Measurements from ENCODE around the gene ZNF275.

ZNF275 gene

GRCh38 chrX:153392642-153393321 lies 58.8 kb downstream of the ZNF275 start:
- FAIRE-seq (no peak), DNase-seq (ENCODE audit: insufficient read length, low spot score) (no peak)
- TF ChIP-seq, protein P1, sequence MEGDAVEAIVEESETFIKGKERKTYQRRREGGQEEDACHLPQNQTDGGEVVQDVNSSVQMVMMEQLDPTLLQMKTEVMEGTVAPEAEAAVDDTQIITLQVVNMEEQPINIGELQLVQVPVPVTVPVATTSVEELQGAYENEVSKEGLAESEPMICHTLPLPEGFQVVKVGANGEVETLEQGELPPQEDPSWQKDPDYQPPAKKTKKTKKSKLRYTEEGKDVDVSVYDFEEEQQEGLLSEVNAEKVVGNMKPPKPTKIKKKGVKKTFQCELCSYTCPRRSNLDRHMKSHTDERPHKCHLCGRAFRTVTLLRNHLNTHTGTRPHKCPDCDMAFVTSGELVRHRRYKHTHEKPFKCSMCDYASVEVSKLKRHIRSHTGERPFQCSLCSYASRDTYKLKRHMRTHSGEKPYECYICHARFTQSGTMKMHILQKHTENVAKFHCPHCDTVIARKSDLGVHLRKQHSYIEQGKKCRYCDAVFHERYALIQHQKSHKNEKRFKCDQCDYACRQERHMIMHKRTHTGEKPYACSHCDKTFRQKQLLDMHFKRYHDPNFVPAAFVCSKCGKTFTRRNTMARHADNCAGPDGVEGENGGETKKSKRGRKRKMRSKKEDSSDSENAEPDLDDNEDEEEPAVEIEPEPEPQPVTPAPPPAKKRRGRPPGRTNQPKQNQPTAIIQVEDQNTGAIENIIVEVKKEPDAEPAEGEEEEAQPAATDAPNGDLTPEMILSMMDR (IDR thresholded peaks at IDR 0.05; ENCODE audit: insufficient read depth, missing control alignments) = no peak

- FAIRE-seq = no peak
- TF ChIP-seq, protein P1 (IDR thresholded peaks at IDR 0.05; ENCODE audit: insufficient read depth, missing control alignments) = no peak
- DNase-seq (ENCODE audit: insufficient read length, low spot score) = no peak
Observed at GRCh38 chrX:153394612-153395011, 60.7 kb downstream of the ZNF275 start.

DNA sequence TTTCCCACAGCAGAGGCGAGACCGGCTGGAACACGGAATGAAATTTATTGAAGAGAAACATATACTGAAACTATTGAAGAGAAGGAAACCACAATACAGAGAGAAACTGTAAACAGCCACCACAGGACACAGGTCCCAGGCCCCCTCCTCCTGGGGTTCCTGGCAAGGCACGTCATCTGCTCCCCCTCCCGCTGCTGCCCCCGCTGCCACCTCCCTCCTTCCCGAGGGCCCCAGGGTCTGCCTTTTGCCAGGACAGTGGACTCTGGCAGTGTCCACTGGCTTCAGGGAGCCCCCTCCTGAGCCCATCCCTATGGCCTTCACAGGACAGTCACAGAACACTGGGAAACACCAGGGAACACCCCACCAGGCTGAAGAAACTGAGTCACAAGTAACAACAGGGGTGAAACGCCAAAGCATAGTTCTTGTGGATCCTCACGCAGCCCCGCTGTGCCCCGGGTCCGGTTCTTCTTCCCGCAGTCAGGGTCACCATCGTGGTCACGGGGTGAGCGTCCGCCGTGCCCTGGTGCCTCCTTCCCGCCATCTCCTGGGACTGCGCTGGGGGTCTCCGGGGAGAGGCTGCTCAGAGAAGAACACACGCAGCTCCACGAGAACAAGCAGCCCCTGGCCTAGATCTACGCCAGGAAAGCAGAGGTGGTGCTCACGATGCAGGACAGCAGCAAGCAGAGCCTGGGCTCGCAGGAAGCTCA lies 61.8 kb downstream of the ZNF275 start:
- TF ChIP-seq, protein P1 (IDR thresholded peaks at IDR 0.05; ENCODE audit: insufficient read depth, missing control alignments) = no peak
- FAIRE-seq = no peak

GRCh38 chrX:153396320-153397195 lies 62.6 kb downstream of the ZNF275 start:
- FAIRE-seq (no peak), DNase-seq (ENCODE audit: insufficient read length, low spot score) (no peak)
- TF ChIP-seq, protein P1 (IDR thresholded peaks at IDR 0.05; ENCODE audit: insufficient read depth, missing control alignments) = no peak

More for the DNA sequence above, 61.8 kb downstream of the ZNF275 start:
- no peak for DNase-seq (ENCODE audit: insufficient read length, low spot score)

DNA sequence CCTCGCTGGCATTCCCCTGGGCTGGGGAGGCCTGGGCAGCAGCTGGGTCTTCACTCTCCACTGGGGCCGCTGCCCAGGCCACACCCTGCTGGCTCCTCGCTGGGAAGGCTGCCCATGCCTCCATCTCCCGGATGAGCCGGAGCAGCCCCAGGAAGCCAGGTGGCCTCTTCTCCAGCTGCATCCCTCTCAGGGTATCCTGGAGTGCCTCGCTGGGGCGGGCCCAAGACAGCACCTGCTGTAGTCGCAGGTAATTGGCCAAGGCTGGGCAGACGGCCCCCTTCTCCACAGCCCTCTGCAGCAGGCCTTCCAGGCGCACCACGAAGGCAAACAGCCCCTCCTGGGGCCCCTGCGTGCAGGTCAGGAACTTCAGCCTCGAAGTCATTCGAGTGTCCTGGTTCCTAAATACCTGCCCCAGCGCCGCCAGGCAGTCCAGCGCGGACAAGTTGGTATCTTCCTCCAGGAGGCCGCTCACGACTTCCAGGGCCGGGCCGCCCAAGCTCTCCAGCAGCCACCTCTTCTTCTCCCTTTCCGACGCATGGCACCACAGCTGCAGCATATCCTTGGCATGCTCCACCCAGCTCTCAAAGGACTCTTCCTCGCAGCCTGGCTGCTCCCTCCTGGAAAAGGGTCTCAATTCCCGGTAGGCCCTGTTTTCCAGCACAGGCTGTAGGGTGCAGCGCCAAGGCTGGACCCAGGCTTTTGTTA lies 63.5 kb downstream of the ZNF275 start:
- no peak for FAIRE-seq
- DNase-seq (ENCODE audit: insufficient read length, low spot score) = no peak
- TF ChIP-seq, protein P1 (IDR thresholded peaks at IDR 0.05; ENCODE audit: insufficient read depth, missing control alignments) = no peak

DNA sequence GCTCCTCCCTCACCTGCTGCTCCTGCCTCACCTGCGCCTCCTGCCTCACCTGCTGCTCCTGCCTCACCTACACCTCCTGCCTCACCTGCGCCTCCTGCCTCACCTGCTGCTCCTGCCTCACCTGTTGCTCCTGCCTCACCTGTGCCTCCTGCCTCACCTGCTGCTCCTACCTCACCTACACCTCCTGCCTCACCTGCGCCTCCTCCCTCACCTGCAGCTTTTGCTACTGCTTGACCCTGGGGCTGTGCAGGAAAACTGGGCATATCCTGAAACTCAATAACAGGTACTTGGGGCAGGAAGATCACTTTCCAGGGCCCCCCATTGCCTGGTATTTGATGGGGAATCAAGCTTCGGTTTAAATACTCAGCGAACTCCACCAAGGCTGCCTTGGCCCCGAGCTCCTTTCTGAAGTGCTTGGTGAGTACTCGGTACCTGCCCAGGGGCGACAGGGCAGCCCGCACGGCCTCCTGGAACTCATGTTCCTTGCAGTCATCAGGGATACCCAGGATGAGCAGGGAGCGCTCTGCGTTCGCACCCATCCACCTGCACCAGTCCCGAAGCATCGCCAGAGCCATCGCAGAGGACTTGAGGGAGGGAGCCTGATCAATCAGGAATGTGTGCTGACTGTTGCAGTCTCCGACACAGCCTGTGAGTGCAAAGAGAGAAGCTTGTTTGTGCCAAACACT lies 64.5 kb downstream of the ZNF275 start:
- FAIRE-seq = no peak
- TF ChIP-seq, protein P1 (IDR thresholded peaks at IDR 0.05; ENCODE audit: insufficient read depth, missing control alignments) = no peak

More for the DNA sequence above, 64.5 kb downstream of the ZNF275 start:
- DNase-seq (ENCODE audit: insufficient read length, low spot score) = no peak
